Lung (tissue), 12 donors: ENCODE measurements around the gene SDHAF3. TPM values are rescaled to one million over a fixed set of nuclear protein-coding genes. Genes with fewer than 3 reads are reported as not detected.
"Not testable (repeated sequence)": the region's sequence is repeated elsewhere in the genome, so short reads cannot be mapped to it uniquely, and the experiment has no call there.

Source experiments
- ATAC-seq: fragments of 200-7000 bp; cut with Tn5 transposase; one replicate; pipeline ENCODE4 v1.9.1; 2020; ENCODE audit warnings: moderate number of reproducible peaks; ENCODE audit not compliant: insufficient read depth, low FRiP score
- DNase-seq, 3 donors: peaks; one replicate each; pipeline ENCODE4 v3.0.0-alpha.2; 2013 to 2017
- H3K27ac ChIP-seq, 2 donors: one replicate each; pipeline ENCODE4 v1.5.1; 2013; ENCODE audit warnings: mild to moderate bottlenecking in 2 of 2, moderate library complexity in 2 of 2, control low read depth in 1 of 2, inconsistent platforms in 1 of 2, low read depth in 1 of 2, low read length in 1 of 2
- H3K27me3 ChIP-seq, 3 donors: one replicate each; pipeline ENCODE4 v1.5.1; 2013; ENCODE audit warnings: low read length in 2 of 3; ENCODE audit not compliant: control insufficient read depth in 3 of 3, insufficient read depth in 3 of 3
- H3K36me3 ChIP-seq, 4 donors: one replicate each; pipeline ENCODE4 v1.5.1; 2013; ENCODE audit warnings: low read length in 4 of 4, mild to moderate bottlenecking in 1 of 4, moderate library complexity in 1 of 4; ENCODE audit not compliant: control insufficient read depth in 4 of 4, insufficient read depth in 4 of 4
- H3K4me1 ChIP-seq, 5 donors: one replicate each; pipeline ENCODE4 v1.5.1; 2013; ENCODE audit warnings: low read length in 5 of 5, mild to moderate bottlenecking in 2 of 5, moderate library complexity in 1 of 5; ENCODE audit not compliant: control insufficient read depth in 5 of 5, insufficient read depth in 5 of 5
- H3K4me3 ChIP-seq: one replicate; pipeline ENCODE4 v1.5.1; 2013; ENCODE audit warnings: mild to moderate bottlenecking, control low read depth, moderate library complexity
- H3K9ac ChIP-seq, 2 donors: one replicate each; pipeline ENCODE4 v1.5.1; 2013; ENCODE audit warnings: low read length in 2 of 2, control low read depth in 1 of 2; ENCODE audit not compliant: insufficient read depth in 1 of 2
- H3K9me3 ChIP-seq, 4 donors: one replicate each; pipeline ENCODE4 v1.5.1; 2013; ENCODE audit warnings: low read length in 3 of 4, mild to moderate bottlenecking in 1 of 4, moderate library complexity in 1 of 4; ENCODE audit not compliant: control insufficient read depth in 4 of 4, insufficient read depth in 3 of 4
- WGBS, 2 donors: extraction: QIAGEN DNeasy Blood & Tissue Kit; methylation state at CpG; one replicate each; pipeline ENCODE4 v1.1.7; 2013; 5-methylcytosine and 5-hydroxymethylcytosine counted together
- polyA plus RNA-seq, 2 donors: library from polyadenylated mRNA; stranded (reverse); fragments of 200-250 nt; gene quantifications; one replicate each; pipeline ENCODE4 v1.2.1, GENCODE V29; 2013
- total RNA-seq, 2 donors: library from RNA; depleted of rRNA in 1 of 2; stranded (reverse); fragments of >200 nt in 1 of 2; gene quantifications; one replicate each; pipeline ENCODE4 v1.2.1, GENCODE V29; 2014 to 2021
- TF ChIP-seq, protein P1 (sequence below): IDR thresholded peaks from 2 replicates; pipeline ENCODE4 v1.5.1; 2012; ENCODE audit warnings: mild to moderate bottlenecking; ENCODE audit errors: control extremely low read depth, extremely low read depth
- donor health status: control.
- donor health status: control.
- donor health status: Bipolar disorder and iron deficiency.
- donor health status: healthy.
- donor health status: DM: yes; HTN: yes; CAD: no.

SDHAF3 gene
- total and polyA plus RNA-seq, 4 donors, result 6.3 to 15.8 (median 12.8) TPM

DNA sequence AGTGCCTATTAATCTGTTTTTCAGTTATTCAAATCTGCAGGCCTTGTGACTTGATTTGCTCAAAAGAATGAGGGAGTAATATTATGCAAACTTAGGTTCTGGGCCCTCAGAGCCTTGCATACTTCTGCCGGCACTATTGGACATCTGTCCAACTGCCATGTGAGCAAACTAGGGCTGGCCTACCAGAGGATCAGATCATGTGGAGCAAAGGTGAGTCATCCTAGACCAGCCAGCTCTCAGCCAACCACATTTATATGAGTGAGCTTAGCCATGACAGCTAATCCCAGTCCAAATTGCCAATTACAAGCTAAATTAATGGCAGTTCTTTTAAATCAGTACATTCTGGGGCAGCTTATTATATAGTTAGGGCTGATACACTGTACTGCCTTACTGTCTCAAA, 69.6 kb downstream of the SDHAF3 start:
- no peak for DNase-seq
- H3K9ac ChIP-seq, result no peak overlapping the region
- no peak for ATAC-seq
- TF ChIP-seq, protein P1, sequence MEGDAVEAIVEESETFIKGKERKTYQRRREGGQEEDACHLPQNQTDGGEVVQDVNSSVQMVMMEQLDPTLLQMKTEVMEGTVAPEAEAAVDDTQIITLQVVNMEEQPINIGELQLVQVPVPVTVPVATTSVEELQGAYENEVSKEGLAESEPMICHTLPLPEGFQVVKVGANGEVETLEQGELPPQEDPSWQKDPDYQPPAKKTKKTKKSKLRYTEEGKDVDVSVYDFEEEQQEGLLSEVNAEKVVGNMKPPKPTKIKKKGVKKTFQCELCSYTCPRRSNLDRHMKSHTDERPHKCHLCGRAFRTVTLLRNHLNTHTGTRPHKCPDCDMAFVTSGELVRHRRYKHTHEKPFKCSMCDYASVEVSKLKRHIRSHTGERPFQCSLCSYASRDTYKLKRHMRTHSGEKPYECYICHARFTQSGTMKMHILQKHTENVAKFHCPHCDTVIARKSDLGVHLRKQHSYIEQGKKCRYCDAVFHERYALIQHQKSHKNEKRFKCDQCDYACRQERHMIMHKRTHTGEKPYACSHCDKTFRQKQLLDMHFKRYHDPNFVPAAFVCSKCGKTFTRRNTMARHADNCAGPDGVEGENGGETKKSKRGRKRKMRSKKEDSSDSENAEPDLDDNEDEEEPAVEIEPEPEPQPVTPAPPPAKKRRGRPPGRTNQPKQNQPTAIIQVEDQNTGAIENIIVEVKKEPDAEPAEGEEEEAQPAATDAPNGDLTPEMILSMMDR, result no peak
- 75 to 82% methylated on average over 1 of the region's 1 CpG for WGBS, 2 donors
- no peaks in the 10 kb centered on the region for H3K27me3 ChIP-seq
- H3K4me1 ChIP-seq, result no peaks in the 10 kb centered on the region
- H3K36me3 ChIP-seq, result peaks cover 0 to 4% (median 0%) of the 10 kb centered on the region in 4 donors
- H3K9me3 ChIP-seq, result no peaks in the 10 kb centered on the region
- no peak overlapping the region for H3K27ac ChIP-seq
- H3K4me3 ChIP-seq, result no peak overlapping the region

DNA sequence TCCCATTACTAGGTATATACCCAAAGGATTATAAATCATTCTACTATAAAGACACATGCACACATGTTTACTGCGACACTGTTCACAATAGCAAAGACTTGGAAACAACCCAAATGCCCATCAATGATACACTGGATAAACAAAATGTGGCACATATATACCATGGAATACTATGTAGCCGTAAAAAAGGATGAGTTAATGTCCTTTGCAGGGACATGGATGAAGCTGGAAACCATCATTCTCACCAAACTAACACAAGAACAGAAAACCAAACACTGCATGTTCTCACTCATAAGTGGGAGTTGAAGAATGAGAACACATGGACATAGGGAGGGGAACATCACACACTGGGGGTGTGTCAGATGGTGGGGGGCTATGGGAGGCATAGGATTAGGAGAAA, 78.7 kb downstream of the SDHAF3 start:
- not testable (repeated sequence) for H3K4me3 ChIP-seq, ATAC-seq, H3K27me3 ChIP-seq, H3K9ac ChIP-seq, H3K4me1 ChIP-seq, DNase-seq, H3K36me3 ChIP-seq, H3K9me3 ChIP-seq, H3K27ac ChIP-seq
- WGBS, 2 donors, result 76 to 95% methylated on average over 2 of the region's 2 CpGs

DNA sequence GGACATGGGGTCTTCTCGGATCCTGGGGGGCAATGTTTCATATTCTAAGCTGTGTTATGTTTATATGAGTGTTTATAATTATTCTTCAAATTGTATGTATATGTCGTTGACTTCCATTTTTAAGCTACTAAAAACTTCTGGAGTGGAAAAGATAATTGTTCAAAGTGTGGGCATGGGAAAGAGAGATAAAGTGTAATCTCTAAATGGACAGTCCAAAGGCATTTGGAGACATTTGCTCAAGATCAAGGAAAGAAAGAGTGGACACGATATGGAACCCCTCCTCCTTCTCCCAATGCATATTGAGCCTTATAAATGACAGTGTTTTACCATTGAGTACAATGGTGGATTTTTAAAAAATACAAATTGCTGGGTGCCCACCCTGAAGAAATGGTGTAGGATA, 81.1 kb downstream of the SDHAF3 start:
- H3K27me3 ChIP-seq, result no peaks in the 10 kb centered on the region
- TF ChIP-seq, protein P1, result no peak
- peaks cover 0 to 8% (median 0%) of the 10 kb centered on the region in 4 donors for H3K9me3 ChIP-seq
- H3K27ac ChIP-seq, result no peak overlapping the region
- no peaks in the 10 kb centered on the region for H3K36me3 ChIP-seq
- no peak overlapping the region for H3K9ac ChIP-seq
- 71 to 84% methylated on average over 3 of the region's 3 CpGs for WGBS, 2 donors
- no peak overlapping the region for H3K4me3 ChIP-seq
- ATAC-seq (no peak), DNase-seq (no peak)
- no peaks in the 10 kb centered on the region for H3K4me1 ChIP-seq

DNA sequence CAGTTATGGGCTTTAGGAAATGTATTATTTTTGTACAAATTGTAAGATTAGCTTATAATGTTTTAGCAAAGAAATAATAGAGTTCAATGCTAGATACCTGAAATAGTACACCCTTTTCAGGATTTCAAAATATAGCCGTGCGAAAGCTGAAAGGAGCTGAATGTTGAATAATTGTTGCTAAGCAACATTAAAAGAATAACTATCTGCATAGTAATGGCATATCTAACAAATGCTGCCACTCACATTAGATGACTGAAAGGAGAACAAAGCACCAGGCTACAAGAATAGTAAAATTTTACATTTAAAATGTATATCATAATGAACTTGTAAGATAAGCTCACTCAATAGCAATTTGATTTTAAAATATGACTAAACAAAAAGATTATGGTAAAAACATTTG, 82.5 kb downstream of the SDHAF3 start:
- Histone ChIP-seq H3K9me3 (peaks cover 0 to 3% (median 0%) of the 10 kb centered on the region in 4 donors), H3K4me3 (no peak overlapping the region), H3K9ac (no peak overlapping the region), H3K36me3 (no peaks in the 10 kb centered on the region), H3K4me1 (no peaks in the 10 kb centered on the region), H3K27me3 (no peaks in the 10 kb centered on the region), H3K27ac (no peak overlapping the region)
- TF ChIP-seq, protein P1, result no peak
- DNase-seq (no peak), ATAC-seq (no peak)
- 83 to 91% methylated on average over 2 of the region's 2 CpGs for WGBS, 2 donors
